Gastrocnemius medialis (tissue), 4 donors: ENCODE results near the gene NRCAM. TPM values are rescaled to one million over a fixed set of nuclear protein-coding genes. Genes with fewer than 3 reads are reported as not detected.

Experiments
- ATAC-seq, 2 donors: fragments of 150-250 bp; one replicate each; pipeline ENCODE4 v1.9.1; 2016
- DNase-seq, 2 donors: peaks; one replicate each; pipeline ENCODE4 v3.0.0-alpha.2; 2019
- H3K27ac ChIP-seq, 4 donors: fragments of 200-600 bp; sonication (generic); 1 replicate in 1 of 4; 2 replicates in 3 of 4; pipeline ENCODE4 v1.5.1; 2016 to 2018; ENCODE audit warnings: mild to moderate bottlenecking in 2 of 4, moderate library complexity in 1 of 4
- H3K27me3 ChIP-seq, 3 donors: fragments of 200-600 bp; sonication (generic) in 2 of 3; 1 replicate in 1 of 3; 2 replicates in 2 of 3; pipeline versions ENCODE4 v1.5.1 to v1.6.0; 2016 to 2019; ENCODE audit warnings: mild to moderate bottlenecking in 1 of 3, moderate library complexity in 1 of 3
- H3K36me3 ChIP-seq, 2 donors: fragments of 200-600 bp; sonication (generic) in 1 of 2; one replicate each; pipeline ENCODE4 v1.5.1; 2017 to 2018
- H3K4me1 ChIP-seq, 2 donors: fragments of 200-600 bp; sonication (generic) in 1 of 2; one replicate each; pipeline ENCODE4 v1.5.1; 2016 to 2017; ENCODE audit warnings: mild to moderate bottlenecking in 2 of 2
- H3K4me3 ChIP-seq, 4 donors: fragments of 200-600 bp; sonication (generic) in 3 of 4; 1 replicate in 1 of 4; 2 replicates in 3 of 4; pipeline ENCODE4 v1.5.1; 2016 to 2019; ENCODE audit warnings: mild to moderate bottlenecking in 2 of 4
- H3K9me3 ChIP-seq, 3 donors: fragments of 200-600 bp; sonication (generic) in 2 of 3; 1 replicate in 1 of 3; 2 replicates in 2 of 3; pipeline ENCODE4 v1.5.1; 2016 to 2019
- CTCF ChIP-seq, 5 experiments: fragments of 450-650 bp in 3 of 5; fragments of 200-600 bp in 2 of 5; sonication (generic) in 2 of 5; IDR thresholded peaks in 4 of 5; conservative IDR thresholded peaks in 1 of 5; 1 replicate in 4 of 5; 2 replicates in 1 of 5; pipeline ENCODE4 v1.5.1; 2016 to 2019; ENCODE audit warnings: antibody characterized with exemption in 5 of 5, mild to moderate bottlenecking in 3 of 5, moderate library complexity in 3 of 5
- POLR2A ChIP-seq, 2 donors: fragments of 450-650 bp; IDR thresholded peaks; one replicate each; pipeline ENCODE4 v1.6.1; 2017; ENCODE audit warnings: antibody characterized with exemption in 2 of 2, mild to moderate bottlenecking in 2 of 2, moderate library complexity in 2 of 2
- in situ Hi-C, 4 donors: fragments of 200-750 bp; cut with MboI; loops; one replicate each; pipeline versions ENCODE4 v1.15.0 to v1.8.0; 2017; ENCODE audit warnings: low sequenced_read_pairs in 4 of 4
- intact Hi-C: fragments of 100-400 bp; cut with DNase I; formaldehyde crosslinking; loops from one replicate; pipeline ENCODE4 v1.15.1; 2023; ENCODE audit warnings: low total_unique reads
- total RNA-seq, 4 donors: library from RNA; depleted of rRNA; stranded (reverse); fragments of >200 nt; gene quantifications; one replicate each; pipeline versions ENCODE4 v1.1.0 to v1.2.3, GENCODE V29; 2016

NRCAM gene
- total RNA-seq, 4 donors from 2014 or later = 0.18 to 0.31 (median 0.23) TPM; not detected in 1

GRCh38 chr7:108313086-108313485 lies 143.2 kb downstream of the NRCAM start:
- Histone ChIP-seq H3K36me3 (no peaks in the 10 kb centered on the region), H3K27me3 (no peaks in the 10 kb centered on the region), H3K27ac (no peak overlapping the region), H3K9me3 (no peaks in the 10 kb centered on the region), H3K4me1 (no peaks in the 10 kb centered on the region), H3K4me3 (no peak overlapping the region)
- in situ Hi-C loops (no loop called here), intact Hi-C loops (no loop called here)
- no peak for TF ChIP-seq CTCF (IDR thresholded peaks at IDR 0.05 in 4 of 5, conservative IDR thresholded peaks at IDR 0.05 in 1 of 5)
- TF ChIP-seq POLR2A (IDR thresholded peaks at IDR 0.05) = no peak
- ATAC-seq (no peak), DNase-seq (no peak)

- in situ Hi-C loops = no loop called here
- Histone ChIP-seq H3K4me1 (no peaks in the 10 kb centered on the region), H3K9me3 (no peaks in the 10 kb centered on the region), H3K4me3 (no peak overlapping the region), H3K27me3 (no peaks in the 10 kb centered on the region), H3K36me3 (no peaks in the 10 kb centered on the region), H3K27ac (no peak overlapping the region)
- TF ChIP-seq POLR2A (IDR thresholded peaks at IDR 0.05) (no peak), CTCF (IDR thresholded peaks at IDR 0.05 in 4 of 5, conservative IDR thresholded peaks at IDR 0.05 in 1 of 5) (no peak)
- intact Hi-C loops = no loop called here
- ATAC-seq = no peak
- DNase-seq = no peak
Observed at GRCh38 chr7:108311446-108312168, 144.6 kb downstream of the NRCAM start.

- intact Hi-C loops = no loop called here
- in situ Hi-C loops = no loop called here
Observed at GRCh38 chr7:108310351-108310750, 145.9 kb downstream of the NRCAM start.

GRCh38 chr7:108308903-108309302 lies 147.3 kb downstream of the NRCAM start:
- H3K36me3 ChIP-seq = no peaks in the 10 kb centered on the region
- H3K4me1 ChIP-seq = no peaks in the 10 kb centered on the region
- ATAC-seq (peak in 1 of 2 donors; percentile 23), DNase-seq (no peak)
- H3K27ac ChIP-seq = no peak overlapping the region
- in situ Hi-C loops (no loop called here), intact Hi-C loops (no loop called here)
- TF ChIP-seq CTCF (IDR thresholded peaks at IDR 0.05 in 4 of 5, conservative IDR thresholded peaks at IDR 0.05 in 1 of 5) (no peak), POLR2A (IDR thresholded peaks at IDR 0.05) (no peak)
- H3K9me3 ChIP-seq = no peaks in the 10 kb centered on the region
- no peaks in the 10 kb centered on the region for H3K27me3 ChIP-seq
- H3K4me3 ChIP-seq = no peak overlapping the region

More at GRCh38 chr7:108310351-108310750, 145.9 kb downstream of the NRCAM start:
- TF ChIP-seq CTCF (IDR thresholded peaks at IDR 0.05 in 4 of 5, conservative IDR thresholded peaks at IDR 0.05 in 1 of 5) = no peak
- no peak overlapping the region for H3K4me3 ChIP-seq
- DNase-seq = no peak
- H3K27me3 ChIP-seq = no peaks in the 10 kb centered on the region
- H3K27ac ChIP-seq = no peak overlapping the region
- H3K9me3 ChIP-seq = no peaks in the 10 kb centered on the region
- H3K36me3 ChIP-seq = no peaks in the 10 kb centered on the region
- no peak for ATAC-seq
- no peaks in the 10 kb centered on the region for H3K4me1 ChIP-seq

- no peaks in the 10 kb centered on the region for H3K9me3 ChIP-seq
- H3K27ac ChIP-seq = no peak overlapping the region
- intact Hi-C loops (no loop called here), in situ Hi-C loops (no loop called here)
- DNase-seq = no peak
- no peak overlapping the region for H3K4me3 ChIP-seq
- TF ChIP-seq CTCF (IDR thresholded peaks at IDR 0.05 in 4 of 5, conservative IDR thresholded peaks at IDR 0.05 in 1 of 5) (no peak), POLR2A (IDR thresholded peaks at IDR 0.05) (no peak)
- no peak for ATAC-seq
- no peaks in the 10 kb centered on the region for H3K4me1 ChIP-seq
- H3K27me3 ChIP-seq = no peaks in the 10 kb centered on the region
- H3K36me3 ChIP-seq = no peaks in the 10 kb centered on the region
Observed at GRCh38 chr7:108308276-108308675, 148.0 kb downstream of the NRCAM start.
